ENCODE data around the gene TBX5. TPM values are rescaled to one million over a fixed set of nuclear protein-coding genes. Genes with fewer than 3 reads are reported as not detected.

Gene TBX5
- total and polyA plus RNA-seq, 2 donors (not counting 1 experiment from before 2014, with no cell fraction given) = not detected

DNA sequence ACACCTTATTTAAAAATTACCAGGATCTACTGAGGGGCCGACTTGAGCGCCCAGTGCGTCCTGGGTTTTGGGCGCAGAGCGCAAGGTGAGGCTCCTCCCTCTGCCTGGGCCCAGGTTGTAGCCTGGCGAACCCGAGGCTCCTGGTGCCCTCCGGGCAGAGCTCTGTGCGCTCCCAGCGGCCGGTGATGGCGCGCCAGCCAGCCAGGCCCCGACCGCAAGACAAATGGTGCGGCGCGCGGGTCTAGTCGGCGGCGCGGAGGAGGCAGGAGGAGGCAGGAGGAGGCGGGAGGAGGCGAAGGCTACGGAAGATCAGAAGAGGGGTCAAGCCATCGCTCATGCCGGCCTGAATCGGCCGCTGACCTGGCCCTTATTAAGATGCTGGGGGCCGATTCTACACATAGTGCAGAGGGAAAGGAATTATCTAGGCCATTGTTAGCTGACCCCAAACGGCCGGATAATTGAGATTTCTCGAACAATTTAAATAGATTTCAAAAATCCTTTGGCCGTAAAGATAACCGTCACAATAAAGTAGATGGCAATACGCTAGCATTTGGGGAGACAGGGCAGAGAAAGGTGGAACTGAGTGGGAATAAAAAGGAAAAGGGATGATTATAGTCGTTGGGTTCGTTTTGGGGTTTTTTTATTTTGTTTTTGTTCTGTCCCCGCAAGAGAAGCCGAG is 2.8 kb downstream of the TBX5 start:
- H3K4me1 Mint-ChIP-seq = no peaks in the 10 kb centered on the region
- no peak overlapping the region for H3K4me3 Mint-ChIP-seq
- H2AFZ ChIP-seq (ENCODE audit: insufficient read depth, low read depth, low read length, poor library complexity, severe bottlenecking) = no peak overlapping the region
- no peak overlapping the region for H3K27ac Mint-ChIP-seq
- H3K4me3 ChIP-seq (ENCODE audit: control extremely low read depth in 1 of 5, extremely low read depth in 1 of 5, insufficient read depth in 1 of 5, low read depth in 2 of 5, low read length in 4 of 5) = no peak overlapping the region
- H3K4me1 ChIP-seq (ENCODE audit: control insufficient read depth in 2 of 2, insufficient read depth in 2 of 2, low read length in 2 of 2) = no peaks in the 10 kb centered on the region
- POLR2A ChIA-PET = no interaction called here
- ATAC-seq (ENCODE audit: low read depth) = no peak
- no peak overlapping the region for H3K9ac ChIP-seq (ENCODE audit: low read length)
- DNase-seq = no peak
- H3K27ac ChIP-seq (ENCODE audit: low read length in 2 of 2) = no peak overlapping the region
- intact Hi-C loops (cut with micrococcal nuclease) = no loop called here
- TF ChIP-seq EZH2 (IDR thresholded peaks at IDR 0.05; ENCODE audit: borderline replicate concordance, insufficient read depth, low read depth, low read length, poor library complexity, severe bottlenecking) = no peak
- TF ChIP-seq, protein P1, sequence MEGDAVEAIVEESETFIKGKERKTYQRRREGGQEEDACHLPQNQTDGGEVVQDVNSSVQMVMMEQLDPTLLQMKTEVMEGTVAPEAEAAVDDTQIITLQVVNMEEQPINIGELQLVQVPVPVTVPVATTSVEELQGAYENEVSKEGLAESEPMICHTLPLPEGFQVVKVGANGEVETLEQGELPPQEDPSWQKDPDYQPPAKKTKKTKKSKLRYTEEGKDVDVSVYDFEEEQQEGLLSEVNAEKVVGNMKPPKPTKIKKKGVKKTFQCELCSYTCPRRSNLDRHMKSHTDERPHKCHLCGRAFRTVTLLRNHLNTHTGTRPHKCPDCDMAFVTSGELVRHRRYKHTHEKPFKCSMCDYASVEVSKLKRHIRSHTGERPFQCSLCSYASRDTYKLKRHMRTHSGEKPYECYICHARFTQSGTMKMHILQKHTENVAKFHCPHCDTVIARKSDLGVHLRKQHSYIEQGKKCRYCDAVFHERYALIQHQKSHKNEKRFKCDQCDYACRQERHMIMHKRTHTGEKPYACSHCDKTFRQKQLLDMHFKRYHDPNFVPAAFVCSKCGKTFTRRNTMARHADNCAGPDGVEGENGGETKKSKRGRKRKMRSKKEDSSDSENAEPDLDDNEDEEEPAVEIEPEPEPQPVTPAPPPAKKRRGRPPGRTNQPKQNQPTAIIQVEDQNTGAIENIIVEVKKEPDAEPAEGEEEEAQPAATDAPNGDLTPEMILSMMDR (IDR thresholded peaks at IDR 0.05) = no peak
- H3K79me2 ChIP-seq (ENCODE audit: control insufficient read depth, insufficient read depth, low read length) = no peaks in the 10 kb centered on the region
- CTCF ChIA-PET = no interaction called here
- no peaks in the 10 kb centered on the region for H3K9me3 Mint-ChIP-seq (ENCODE audit: insufficient read depth)
- peaks cover 0 to 20% (median 0%) of the 10 kb centered on the region in 3 donors for H3K9me3 ChIP-seq (ENCODE audit: control extremely low read depth in 1 of 3, control insufficient read depth in 2 of 3, insufficient read depth in 1 of 3, low read length in 2 of 3)
- 10% methylated on average over 40 of the region's 41 CpGs for WGBS (ENCODE audit: insufficient coverage)
- H4K20me1 ChIP-seq (ENCODE audit: control insufficient read depth, insufficient read depth, low read length, poor library complexity, severe bottlenecking) = no peaks in the 10 kb centered on the region
- peaks cover 82% of the 10 kb centered on the region for H3K27me3 Mint-ChIP-seq
- no peak overlapping the region for H3K4me2 ChIP-seq (replicated peaks; ENCODE audit: low read depth, low read length, poor library complexity, severe bottlenecking)
- H3K36me3 ChIP-seq (replicated peaks in 1 of 2; ENCODE audit: control extremely low read depth in 1 of 2, control insufficient read depth in 1 of 2, extremely low read depth in 1 of 2, insufficient read depth in 2 of 2, low read length in 1 of 2) = no peaks in the 10 kb centered on the region
- H3K27me3 ChIP-seq (replicated peaks in 1 of 4; ENCODE audit: control extremely low read depth in 1 of 4, control insufficient read depth in 3 of 4, insufficient read depth in 4 of 4, low read length in 3 of 4) = peaks cover 0 to 67% (median 48%) of the 10 kb centered on the region in 4 experiments

GRCh38 chr12:114402084-114402717 is 3.7 kb downstream of the TBX5 start:
- peaks cover 0 to 15% (median 0%) of the 10 kb centered on the region in 3 donors for H3K9me3 ChIP-seq (ENCODE audit: control extremely low read depth in 1 of 3, control insufficient read depth in 2 of 3, insufficient read depth in 1 of 3, low read length in 2 of 3)
- no peak overlapping the region for H3K4me3 ChIP-seq (ENCODE audit: control extremely low read depth in 1 of 5, extremely low read depth in 1 of 5, insufficient read depth in 1 of 5, low read depth in 2 of 5, low read length in 4 of 5)
- no peaks in the 10 kb centered on the region for H3K9me3 Mint-ChIP-seq (ENCODE audit: insufficient read depth)
- ChIA-PET CTCF (no interaction called here), POLR2A (no interaction called here)
- no peak for DNase-seq
- TF ChIP-seq, protein P1 (IDR thresholded peaks at IDR 0.05) = no peak
- no peak for TF ChIP-seq EZH2 (IDR thresholded peaks at IDR 0.05; ENCODE audit: borderline replicate concordance, insufficient read depth, low read depth, low read length, poor library complexity, severe bottlenecking)
- peaks cover 82% of the 10 kb centered on the region for H3K27me3 Mint-ChIP-seq
- no peaks in the 10 kb centered on the region for H3K79me2 ChIP-seq (ENCODE audit: control insufficient read depth, insufficient read depth, low read length)
- H2AFZ ChIP-seq (ENCODE audit: insufficient read depth, low read depth, low read length, poor library complexity, severe bottlenecking) = no peak overlapping the region
- no peaks in the 10 kb centered on the region for H4K20me1 ChIP-seq (ENCODE audit: control insufficient read depth, insufficient read depth, low read length, poor library complexity, severe bottlenecking)
- WGBS (ENCODE audit: insufficient coverage) = no CpG with 5 or more reads among the region's 5 CpGs
- intact Hi-C loops (cut with micrococcal nuclease) = no loop called here
- no peaks in the 10 kb centered on the region for H3K4me1 ChIP-seq (ENCODE audit: control insufficient read depth in 2 of 2, insufficient read depth in 2 of 2, low read length in 2 of 2)
- H3K27ac ChIP-seq (ENCODE audit: low read length in 2 of 2) = no peak overlapping the region
- no peak for ATAC-seq (ENCODE audit: low read depth)
- H3K4me3 Mint-ChIP-seq = no peak overlapping the region
- H3K4me1 Mint-ChIP-seq = no peaks in the 10 kb centered on the region
- no peak overlapping the region for H3K4me2 ChIP-seq (replicated peaks; ENCODE audit: low read depth, low read length, poor library complexity, severe bottlenecking)
- peaks cover 0 to 66% (median 50%) of the 10 kb centered on the region in 4 experiments for H3K27me3 ChIP-seq (replicated peaks in 1 of 4; ENCODE audit: control extremely low read depth in 1 of 4, control insufficient read depth in 3 of 4, insufficient read depth in 4 of 4, low read length in 3 of 4)
- no peak overlapping the region for H3K9ac ChIP-seq (ENCODE audit: low read length)
- no peak overlapping the region for H3K27ac Mint-ChIP-seq
- no peaks in the 10 kb centered on the region for H3K36me3 ChIP-seq (replicated peaks in 1 of 2; ENCODE audit: control extremely low read depth in 1 of 2, control insufficient read depth in 1 of 2, extremely low read depth in 1 of 2, insufficient read depth in 2 of 2, low read length in 1 of 2)

Data from B cell (primary cell).